Erythroblast (primary cell): ENCODE results near the gene ZNF503.

Experiments
- GATA1 ChIP-seq: IDR thresholded peaks from 2 replicates; pipeline ENCODE4 v1.6.1; 2011; ENCODE audit warnings: low read depth, mild to moderate bottlenecking, control low read depth, low read length, moderate library complexity
- POLR2A ChIP-seq: IDR thresholded peaks from 2 replicates; pipeline ENCODE4 v1.6.1; 2011; ENCODE audit warnings: mild to moderate bottlenecking, low read length

DNA sequence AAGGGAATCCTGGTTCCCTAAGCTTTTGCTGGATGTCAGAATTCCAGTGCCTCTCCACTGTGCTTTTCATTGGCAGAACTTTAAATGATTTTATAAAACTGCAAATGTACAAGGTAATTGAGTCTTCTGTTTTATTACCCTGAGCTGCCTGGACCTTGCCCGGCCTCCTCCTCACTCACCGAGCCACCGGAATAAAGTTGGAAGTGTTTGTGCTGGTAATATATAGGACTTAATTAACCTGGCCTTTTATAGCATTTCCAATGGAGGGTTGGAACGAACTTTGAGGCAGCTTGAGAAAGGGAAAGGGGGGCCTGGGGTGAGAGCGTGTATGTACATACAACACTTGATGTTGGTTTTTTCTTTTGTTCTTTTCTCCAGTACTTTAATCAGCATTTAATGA, 43.4 kb downstream of the ZNF503 start:
- TF ChIP-seq POLR2A, result no peak
- no peak for TF ChIP-seq GATA1
